GM23248 (cell line): ENCODE results near the gene STIL. TPM values are rescaled to one million over a fixed set of nuclear protein-coding genes. Genes with fewer than 3 reads are reported as not detected.
"Not testable (repeated sequence)": the region's sequence is repeated elsewhere in the genome, so short reads cannot be mapped to it uniquely, and the experiment has no call there.

Source experiments
- DNase-seq: peaks from one replicate; pipeline ENCODE4 v3.0.0-alpha.2; 2015
- H2AFZ ChIP-seq: fragments of 200-600 bp; sonication (generic); 2 replicates; pipeline ENCODE4 v1.6.1; 2016; ENCODE audit warnings: antibody characterized with exemption
- H3F3A ChIP-seq: fragments of 200-600 bp; sonication (generic); 2 replicates; pipeline ENCODE4 v1.6.1; 2016; ENCODE audit warnings: mild to moderate bottlenecking, antibody characterized with exemption, mixed run types; ENCODE audit not compliant: insufficient read depth
- H3K27ac ChIP-seq: fragments of 200-600 bp; sonication (generic); 2 replicates; pipeline ENCODE4 v1.5.1; 2016; ENCODE audit warnings: mild to moderate bottlenecking
- H3K27me3 ChIP-seq: fragments of 200-600 bp; sonication (generic); replicated peaks from 2 replicates; pipeline ENCODE4 v1.6.1; 2016; ENCODE audit warnings: mild to moderate bottlenecking; ENCODE audit not compliant: insufficient read depth
- H3K36me3 ChIP-seq: fragments of 200-600 bp; sonication (generic); 2 replicates; pipeline ENCODE4 v1.6.1; 2016; ENCODE audit warnings: low read depth, mild to moderate bottlenecking
- H3K4me1 ChIP-seq: fragments of 200-600 bp; sonication (generic); 2 replicates; pipeline ENCODE4 v1.6.1; 2016; ENCODE audit warnings: mild to moderate bottlenecking; ENCODE audit not compliant: insufficient read depth
- H3K4me2 ChIP-seq: fragments of 200-600 bp; sonication (generic); one replicate; pipeline ENCODE4 v1.6.1; 2016; ENCODE audit warnings: mild to moderate bottlenecking; ENCODE audit not compliant: unreplicated experiment
- H3K4me3 ChIP-seq: fragments of 200-600 bp; sonication (generic); 2 replicates; pipeline ENCODE4 v1.5.1; 2016; ENCODE audit warnings: mild to moderate bottlenecking
- H3K79me2 ChIP-seq: fragments of 200-600 bp; sonication (generic); 2 replicates; pipeline ENCODE4 v1.6.1; 2016; ENCODE audit warnings: mild to moderate bottlenecking; ENCODE audit not compliant: insufficient read depth
- H3K9ac ChIP-seq: fragments of 200-600 bp; sonication (generic); 2 replicates; pipeline ENCODE4 v1.6.1; 2016; ENCODE audit warnings: mild to moderate bottlenecking
- H3K9me2 ChIP-seq: fragments of 200-600 bp; sonication (generic); 2 replicates; pipeline ENCODE4 v1.6.1; 2016; ENCODE audit warnings: mixed run types, mild to moderate bottlenecking, moderate library complexity; ENCODE audit not compliant: insufficient read depth
- H3K9me3 ChIP-seq: fragments of 200-600 bp; sonication (generic); one replicate; pipeline ENCODE4 v1.6.1; 2017; ENCODE audit warnings: low read depth
- H4K20me1 ChIP-seq: fragments of 200-600 bp; sonication (generic); 2 replicates; pipeline ENCODE4 v1.6.0; 2016; ENCODE audit not compliant: insufficient read depth
- EZH2 ChIP-seq: fragments of 200-600 bp; sonication (generic); IDR thresholded peaks from 2 replicates; pipeline ENCODE4 v1.6.1; 2018; ENCODE audit warnings: antibody characterized with exemption, mild to moderate bottlenecking; ENCODE audit not compliant: insufficient read depth, poor library complexity, severe bottlenecking
- EZH2phosphoT487 ChIP-seq: fragments of 200-600 bp; sonication (generic); IDR thresholded peaks from 2 replicates; pipeline ENCODE4 v1.6.1; 2018; ENCODE audit warnings: antibody characterized with exemption, moderate library complexity, mild to moderate bottlenecking, low read depth; ENCODE audit not compliant: insufficient read depth
- WGBS, 2 experiments: methylation state at CpG; one replicate each; pipeline ENCODE4 v1.1.6; 2015 to 2017; ENCODE audit warnings: low lambda C conversion rate in 2 of 2, low coverage in 1 of 2; ENCODE audit errors: missing lambda C conversion rate in 2 of 2; 5-methylcytosine and 5-hydroxymethylcytosine counted together
- in situ Hi-C: fragments of 300-500 bp; cut with MboI; formaldehyde crosslinking; loops from 2 replicates; pipeline ENCODE4 v1.15.0; 2020
- polyA plus RNA-seq: library from polyadenylated mRNA; unstranded; fragments of >200 nt; fragmentation: Nextera tagmentation; extraction: Ambion mirVana; gene quantifications from 2 replicates; pipeline ENCODE4 v1.2.1, GENCODE V29; 2016
- total RNA-seq: library from RNA; depleted of rRNA; stranded (reverse); fragments of >200 nt; shearing (Covaris generic); gene quantifications from 2 replicates; pipeline ENCODE4 v1.2.3, GENCODE V29; 2014

Gene STIL
- total and polyA plus RNA-seq, 2 experiments from 2014 or later = 7.2 to 17.1 TPM

GRCh38 chr1:47317841-47318240 is 3.9 kb upstream of the STIL start:
- Histone ChIP-seq H3K27me3 (no peaks in the 10 kb centered on the region), H2AFZ (peak overlapping the region; percentile 81), H4K20me1 (no peaks in the 10 kb centered on the region), H3K9ac (peak overlapping the region; percentile 74), H3K9me2 (no peaks in the 10 kb centered on the region), H3F3A (peaks cover 31% of the 10 kb centered on the region), H3K4me3 (no peak overlapping the region), H3K27ac (peak overlapping the region; percentile 98), H3K4me1 (peaks cover 19% of the 10 kb centered on the region), H3K79me2 (peaks cover 3% of the 10 kb centered on the region), H3K4me2 (peak overlapping the region; percentile 52), H3K36me3 (no peaks in the 10 kb centered on the region), H3K9me3 (no peaks in the 10 kb centered on the region)
- in situ Hi-C loops = no loop called here
- TF ChIP-seq EZH2 (no peak), EZH2phosphoT487 (no peak)
- peak; percentile 98 for DNase-seq
- 0 to 10% methylated on average over 1 of the region's 1 CpG for WGBS, 2 experiments

DNA sequence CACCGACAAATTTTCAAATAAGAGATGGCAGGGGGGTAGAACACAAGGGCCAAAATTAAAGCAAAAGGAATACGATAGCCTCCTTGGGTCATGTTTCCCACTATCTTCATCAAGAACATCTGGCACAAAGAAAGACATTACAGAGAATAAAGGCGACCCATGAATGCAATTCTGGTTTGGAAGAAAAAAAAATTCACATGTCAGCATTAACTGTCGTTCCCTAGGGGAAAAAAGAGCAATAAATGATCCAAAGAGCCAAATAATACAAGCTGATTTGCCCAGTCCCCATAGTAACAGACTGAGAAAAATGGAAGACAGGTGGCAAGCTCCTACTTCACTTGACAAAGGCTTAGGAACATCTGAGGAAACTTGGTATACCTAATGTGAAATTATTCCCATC is 4.5 kb downstream of the STIL start:
- Histone ChIP-seq H3K27ac (no peak overlapping the region), H3K4me3 (no peak overlapping the region), H3K4me2 (no peak overlapping the region), H3K4me1 (peaks cover 7% of the 10 kb centered on the region), H3F3A (peaks cover 6% of the 10 kb centered on the region), H3K9ac (no peak overlapping the region), H3K36me3 (peaks cover 13% of the 10 kb centered on the region), H2AFZ (no peak overlapping the region), H4K20me1 (no peaks in the 10 kb centered on the region), H3K27me3 (no peaks in the 10 kb centered on the region), H3K9me2 (no peaks in the 10 kb centered on the region), H3K9me3 (no peaks in the 10 kb centered on the region), H3K79me2 (peaks cover 71% of the 10 kb centered on the region)
- in situ Hi-C loops = no loop called here
- TF ChIP-seq EZH2phosphoT487 = no peak
- TF ChIP-seq EZH2 = no peak
- 87 to 89% methylated on average over 4 of the region's 4 CpGs for WGBS, 2 experiments
- DNase-seq = no peak

GRCh38 chr1:47302472-47302871 is 11.5 kb downstream of the STIL start:
- Histone ChIP-seq H3K9me3 (no peaks in the 10 kb centered on the region), H3K79me2 (peaks cover 15% of the 10 kb centered on the region; the same call in 1 of the 2 replicates), H3K4me1 (no peaks in the 10 kb centered on the region), H3K9me2 (no peaks in the 10 kb centered on the region), H3K27ac (no peak overlapping the region), H4K20me1 (no peaks in the 10 kb centered on the region), H3K9ac (no peak overlapping the region), H3K4me3 (no peak overlapping the region), H2AFZ (no peak overlapping the region), H3K27me3 (no peaks in the 10 kb centered on the region), H3K4me2 (no peak overlapping the region), H3F3A (no peaks in the 10 kb centered on the region), H3K36me3 (peaks cover 14% of the 10 kb centered on the region; the same call in 1 of the 2 replicates)
- WGBS, 2 experiments = 89 to 91% methylated on average over 2 of the region's 2 CpGs
- TF ChIP-seq EZH2phosphoT487 = no peak
- TF ChIP-seq EZH2 = no peak
- no peak for DNase-seq
- in situ Hi-C loops = no loop called here

- TF ChIP-seq EZH2 (no peak), EZH2phosphoT487 (no peak)
- Histone ChIP-seq H3K9me3 (no peaks in the 10 kb centered on the region), H3K79me2 (no peaks in the 10 kb centered on the region), H3K4me3 (no peak overlapping the region), H3K36me3 (peaks cover 19% of the 10 kb centered on the region), H3K27ac (no peak overlapping the region), H3K4me2 (no peak overlapping the region), H3K4me1 (no peaks in the 10 kb centered on the region), H2AFZ (peak overlapping the region; percentile 49), H3F3A (no peaks in the 10 kb centered on the region), H3K27me3 (no peaks in the 10 kb centered on the region), H3K9ac (no peak overlapping the region), H3K9me2 (no peaks in the 10 kb centered on the region), H4K20me1 (no peaks in the 10 kb centered on the region)
- peak; percentile 24 for DNase-seq
- in situ Hi-C loops = no loop called here
Observed at GRCh38 chr1:47298025-47298699, 15.8 kb downstream of the STIL start.

GRCh38 chr1:47295579-47295978 is 18.4 kb downstream of the STIL start:
- DNase-seq = no peak
- 95 to 97% methylated on average over 2 of the region's 2 CpGs for WGBS, 2 experiments
- Histone ChIP-seq H4K20me1 (no peaks in the 10 kb centered on the region), H3K9me3 (no peaks in the 10 kb centered on the region), H3K36me3 (peaks cover 8% of the 10 kb centered on the region), H3K4me3 (no peak overlapping the region), H2AFZ (no peak overlapping the region), H3K9me2 (no peaks in the 10 kb centered on the region), H3F3A (no peaks in the 10 kb centered on the region), H3K79me2 (no peaks in the 10 kb centered on the region), H3K9ac (no peak overlapping the region), H3K4me1 (no peaks in the 10 kb centered on the region), H3K27me3 (no peaks in the 10 kb centered on the region), H3K4me2 (no peak overlapping the region), H3K27ac (no peak overlapping the region)
- no peak for TF ChIP-seq EZH2
- TF ChIP-seq EZH2phosphoT487 = no peak
- in situ Hi-C loops = no loop called here

GRCh38 chr1:47294863-47295262 is 19.1 kb downstream of the STIL start:
- H3K4me2 ChIP-seq, H3K27me3 ChIP-seq, H3K27ac ChIP-seq, H3K9me2 ChIP-seq, DNase-seq, in situ Hi-C loops, H4K20me1 ChIP-seq, H3K79me2 ChIP-seq, H3K4me3 ChIP-seq, H3K4me1 ChIP-seq, H3K9ac ChIP-seq, H2AFZ ChIP-seq, H3K9me3 ChIP-seq, H3K36me3 ChIP-seq, H3F3A ChIP-seq: not testable (repeated sequence)
- WGBS, 2 experiments = 93 to 94% methylated on average over 6 of the region's 6 CpGs

DNA sequence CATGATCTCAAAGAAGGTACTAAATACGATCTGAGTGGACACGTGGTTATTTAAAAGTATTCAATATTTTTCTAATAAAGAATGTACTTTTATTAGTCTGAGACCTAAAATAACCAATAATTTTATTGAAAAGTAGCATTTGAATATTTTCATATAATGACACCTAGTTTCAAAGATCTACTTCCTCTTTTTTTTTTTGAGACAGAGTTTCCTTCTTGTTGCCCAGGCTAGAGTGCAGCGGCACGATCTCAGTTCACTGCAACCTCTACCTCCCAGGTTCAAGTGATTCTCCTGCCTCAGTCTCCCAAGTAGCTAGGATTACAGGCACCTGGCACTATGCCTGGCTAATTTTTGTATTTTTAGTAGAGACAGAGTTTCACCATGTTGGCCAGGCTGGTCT is 25.8 kb downstream of the STIL start:
- H3K36me3 ChIP-seq, H3K27me3 ChIP-seq, H4K20me1 ChIP-seq, H2AFZ ChIP-seq, H3K4me2 ChIP-seq, in situ Hi-C loops, H3K4me1 ChIP-seq, H3K27ac ChIP-seq, H3K9me2 ChIP-seq, H3K4me3 ChIP-seq, H3K9ac ChIP-seq, DNase-seq, H3K9me3 ChIP-seq, H3K79me2 ChIP-seq, H3F3A ChIP-seq: not testable (repeated sequence)
- 96 to 99% methylated on average over 4 of the region's 4 CpGs for WGBS, 2 experiments
